ENCODE results near the gene ISM1.

ISM1 gene

GRCh38 chr20:13228771-13229170, 7.7 kb downstream of the ISM1 start:
- Histone ChIP-seq H3K4me3 (IDR thresholded peaks at IDR 0.05; ENCODE audit: insufficient read depth, low read depth, low read length) (no peak overlapping the region), H2AFZ (ENCODE audit: low read depth) (no peak overlapping the region), H3K9ac (no peak overlapping the region), H3K79me2 (ENCODE audit: insufficient read depth, low read depth) (no peaks in the 10 kb centered on the region), H3K4me2 (no peak overlapping the region), H3K4me1 (ENCODE audit: low read depth, poor library complexity, severe bottlenecking) (no peaks in the 10 kb centered on the region), H4K20me1 (ENCODE audit: insufficient read depth) (no peaks in the 10 kb centered on the region), H3K27ac (no peak overlapping the region), H3K27me3 (ENCODE audit: insufficient read depth, low read depth) (no peaks in the 10 kb centered on the region), H3K36me3 (ENCODE audit: insufficient read depth) (no peaks in the 10 kb centered on the region)
- TF ChIP-seq CTCF (conservative IDR thresholded peaks at IDR 0.05; ENCODE audit: low read depth, low read length): no peak

DNA sequence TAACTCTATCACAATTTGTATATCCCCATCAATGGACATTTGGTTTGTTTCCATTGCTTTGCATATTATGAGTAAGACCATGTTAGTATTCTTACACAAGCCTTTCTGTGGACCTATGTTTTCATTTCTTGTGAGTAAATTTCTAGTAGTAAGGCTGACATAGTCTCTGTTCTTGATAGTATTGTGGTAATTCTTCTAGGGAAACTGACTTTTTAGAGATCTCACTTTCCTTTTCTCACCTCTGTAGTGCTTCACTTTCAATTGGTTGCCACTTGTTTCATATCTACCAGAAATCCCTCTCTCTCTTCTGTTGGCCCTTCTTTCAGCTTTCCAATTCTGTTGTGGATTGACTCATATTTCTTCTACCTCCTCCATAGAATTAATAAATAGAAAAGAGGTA, 8.5 kb downstream of the ISM1 start:
- no peaks in the 10 kb centered on the region for H3K36me3 ChIP-seq (ENCODE audit: insufficient read depth)
- no peak overlapping the region for H3K27ac ChIP-seq
- no peak overlapping the region for H3K4me3 ChIP-seq (IDR thresholded peaks at IDR 0.05; ENCODE audit: insufficient read depth, low read depth, low read length)
- H3K4me2 ChIP-seq: no peak overlapping the region
- H3K79me2 ChIP-seq (ENCODE audit: insufficient read depth, low read depth): no peaks in the 10 kb centered on the region
- no peaks in the 10 kb centered on the region for H4K20me1 ChIP-seq (ENCODE audit: insufficient read depth)
- TF ChIP-seq CTCF (conservative IDR thresholded peaks at IDR 0.05; ENCODE audit: low read depth, low read length): no peak
- H3K4me1 ChIP-seq (ENCODE audit: low read depth, poor library complexity, severe bottlenecking): no peaks in the 10 kb centered on the region
- H2AFZ ChIP-seq (ENCODE audit: low read depth): no peak overlapping the region
- H3K27me3 ChIP-seq (ENCODE audit: insufficient read depth, low read depth): no peaks in the 10 kb centered on the region
- no peak overlapping the region for H3K9ac ChIP-seq

GRCh38 chr20:13231031-13231752, 10.1 kb downstream of the ISM1 start:
- Histone ChIP-seq H3K4me1 (ENCODE audit: low read depth, poor library complexity, severe bottlenecking) (no peaks in the 10 kb centered on the region), H3K27me3 (ENCODE audit: insufficient read depth, low read depth) (no peaks in the 10 kb centered on the region), H3K27ac (no peak overlapping the region), H2AFZ (ENCODE audit: low read depth) (no peak overlapping the region), H3K36me3 (ENCODE audit: insufficient read depth) (no peaks in the 10 kb centered on the region), H3K9ac (no peak overlapping the region), H4K20me1 (ENCODE audit: insufficient read depth) (no peaks in the 10 kb centered on the region), H3K79me2 (ENCODE audit: insufficient read depth, low read depth) (no peaks in the 10 kb centered on the region), H3K4me2 (no peak overlapping the region), H3K4me3 (IDR thresholded peaks at IDR 0.05; ENCODE audit: insufficient read depth, low read depth, low read length) (no peak overlapping the region)
- no peak for TF ChIP-seq CTCF (conservative IDR thresholded peaks at IDR 0.05; ENCODE audit: low read depth, low read length)

- Histone ChIP-seq H3K27me3 (ENCODE audit: insufficient read depth, low read depth) (no peaks in the 10 kb centered on the region), H3K27ac (no peak overlapping the region), H3K79me2 (ENCODE audit: insufficient read depth, low read depth) (no peaks in the 10 kb centered on the region), H4K20me1 (ENCODE audit: insufficient read depth) (no peaks in the 10 kb centered on the region), H3K36me3 (ENCODE audit: insufficient read depth) (no peaks in the 10 kb centered on the region), H3K4me3 (IDR thresholded peaks at IDR 0.05; ENCODE audit: insufficient read depth, low read depth, low read length) (no peak overlapping the region), H3K9ac (no peak overlapping the region), H3K4me2 (no peak overlapping the region), H3K4me1 (ENCODE audit: low read depth, poor library complexity, severe bottlenecking) (no peaks in the 10 kb centered on the region), H2AFZ (ENCODE audit: low read depth) (no peak overlapping the region)
- no peak for TF ChIP-seq CTCF (conservative IDR thresholded peaks at IDR 0.05; ENCODE audit: low read depth, low read length)
These were observed 11.9 kb downstream of the ISM1 start for GRCh38 chr20:13232999-13233398.
